Kidney epithelial cell (primary cell): ENCODE results near the gene EML1. TPM values are rescaled to one million over a fixed set of nuclear protein-coding genes. Genes with fewer than 3 reads are reported as not detected.

Source experiments
- DNase-seq: peaks from one replicate; pipeline ENCODE4 v3.0.0-alpha.2; 2010; ENCODE audit warnings: low read depth
- H3K27me3 ChIP-seq: 2 replicates; pipeline ENCODE4 v1.6.0; 2011; ENCODE audit warnings: low read length; ENCODE audit not compliant: control insufficient read depth, insufficient read depth
- H3K36me3 ChIP-seq: 2 replicates; pipeline ENCODE4 v1.5.1; 2011; ENCODE audit warnings: low read length; ENCODE audit not compliant: control insufficient read depth, insufficient read depth
- H3K4me3 ChIP-seq: 2 replicates; pipeline ENCODE4 v1.5.1; 2011; ENCODE audit warnings: low read depth, mild to moderate bottlenecking, control low read depth, low read length
- total RNA-seq: library from RNA; depleted of rRNA; stranded (reverse); fragments of >200 nt; gene quantifications from 2 replicates; pipeline ENCODE4 v1.2.3, GENCODE V29; 2015
- TF ChIP-seq, protein P1 (sequence below): IDR thresholded peaks from 2 replicates; pipeline ENCODE4 v1.5.1; 2011; ENCODE audit warnings: mild to moderate bottlenecking, moderate library complexity, low read length, control low read depth, inconsistent platforms; ENCODE audit not compliant: insufficient read depth, poor library complexity, severe bottlenecking

Gene EML1
- total RNA-seq, 1 donor from 2014 or later: 11.6 TPM

DNA sequence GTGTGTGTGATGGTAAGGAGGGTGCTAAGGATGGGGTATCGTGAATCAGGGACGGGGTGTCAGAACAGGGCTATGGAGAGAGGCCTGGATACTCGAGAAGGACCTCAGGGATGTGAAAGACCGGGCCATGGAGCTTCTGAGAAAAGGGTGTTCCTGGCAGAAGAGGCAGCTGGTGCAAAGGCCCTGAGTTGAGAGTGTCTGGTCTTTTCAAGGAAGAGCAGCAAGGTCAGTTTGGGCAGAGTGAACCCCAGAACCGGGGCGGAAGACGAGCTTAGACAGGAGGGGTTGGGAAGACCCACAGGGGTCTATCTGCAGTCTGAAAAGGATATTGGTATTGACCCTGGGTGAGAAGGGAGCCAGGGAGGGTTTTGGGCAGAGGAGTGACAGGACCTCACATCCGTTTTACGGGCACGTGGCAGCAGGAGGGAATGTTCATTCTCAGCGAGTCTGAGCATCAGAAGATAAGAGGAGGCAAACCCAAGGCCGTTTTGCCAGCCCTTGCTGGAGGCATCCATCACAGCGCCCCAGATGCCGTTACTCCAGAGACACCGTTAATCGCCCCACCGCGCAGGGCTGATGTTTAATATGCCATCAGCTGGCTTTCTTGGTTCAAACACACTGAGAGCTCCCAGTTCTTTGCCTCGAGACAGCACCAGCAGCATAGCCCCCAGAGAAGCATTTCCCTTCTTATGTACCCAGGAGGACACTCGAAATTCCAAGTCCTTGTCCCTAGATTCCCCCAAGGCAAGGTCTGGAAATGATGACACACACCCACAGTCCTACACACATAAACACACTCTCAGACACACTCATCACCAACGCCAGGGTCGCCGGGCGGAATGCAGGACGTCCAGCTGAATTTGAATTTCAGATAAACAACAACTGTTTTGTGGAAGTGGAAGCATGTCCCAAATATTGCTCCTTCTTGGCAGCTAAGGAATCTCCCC is 41.4 kb upstream of the EML1 start:
- DNase-seq: no peak
- H3K4me3 ChIP-seq: no peak overlapping the region
- no peaks in the 10 kb centered on the region for H3K36me3 ChIP-seq
- TF ChIP-seq, protein P1, sequence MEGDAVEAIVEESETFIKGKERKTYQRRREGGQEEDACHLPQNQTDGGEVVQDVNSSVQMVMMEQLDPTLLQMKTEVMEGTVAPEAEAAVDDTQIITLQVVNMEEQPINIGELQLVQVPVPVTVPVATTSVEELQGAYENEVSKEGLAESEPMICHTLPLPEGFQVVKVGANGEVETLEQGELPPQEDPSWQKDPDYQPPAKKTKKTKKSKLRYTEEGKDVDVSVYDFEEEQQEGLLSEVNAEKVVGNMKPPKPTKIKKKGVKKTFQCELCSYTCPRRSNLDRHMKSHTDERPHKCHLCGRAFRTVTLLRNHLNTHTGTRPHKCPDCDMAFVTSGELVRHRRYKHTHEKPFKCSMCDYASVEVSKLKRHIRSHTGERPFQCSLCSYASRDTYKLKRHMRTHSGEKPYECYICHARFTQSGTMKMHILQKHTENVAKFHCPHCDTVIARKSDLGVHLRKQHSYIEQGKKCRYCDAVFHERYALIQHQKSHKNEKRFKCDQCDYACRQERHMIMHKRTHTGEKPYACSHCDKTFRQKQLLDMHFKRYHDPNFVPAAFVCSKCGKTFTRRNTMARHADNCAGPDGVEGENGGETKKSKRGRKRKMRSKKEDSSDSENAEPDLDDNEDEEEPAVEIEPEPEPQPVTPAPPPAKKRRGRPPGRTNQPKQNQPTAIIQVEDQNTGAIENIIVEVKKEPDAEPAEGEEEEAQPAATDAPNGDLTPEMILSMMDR: no peak
- no peaks in the 10 kb centered on the region for H3K27me3 ChIP-seq

DNA sequence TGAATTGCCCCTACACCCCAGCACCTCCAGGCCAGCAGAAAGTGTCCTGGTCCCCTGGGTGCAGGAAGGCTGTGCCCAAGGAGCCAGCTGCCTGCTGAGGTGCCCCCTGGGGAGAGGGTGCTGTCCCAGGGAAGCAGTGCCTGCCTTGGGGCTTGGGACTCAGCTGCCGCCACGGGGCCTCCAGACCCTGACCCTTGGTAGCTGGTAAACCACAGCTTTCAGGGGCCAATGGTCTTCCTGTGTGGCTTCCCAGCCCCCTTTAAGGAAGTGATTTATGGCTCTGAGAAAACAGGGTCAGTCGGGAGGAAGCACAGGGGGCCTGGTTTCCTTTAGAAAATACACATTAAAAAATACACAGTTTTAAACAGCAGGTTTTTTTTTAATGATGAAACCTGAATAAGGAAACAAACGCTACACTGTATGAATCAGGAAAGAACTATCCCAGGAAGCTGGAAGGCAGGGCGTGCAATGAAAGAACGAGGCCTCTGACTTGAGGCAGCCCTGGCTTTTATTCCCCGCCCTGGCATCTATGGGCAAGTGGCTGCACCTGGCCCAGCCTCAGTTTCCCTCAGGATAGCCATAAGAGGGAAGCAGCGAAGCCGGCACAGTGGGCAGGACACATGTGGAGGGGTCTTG is 40.6 kb upstream of the EML1 start:
- Histone ChIP-seq H3K36me3 (no peaks in the 10 kb centered on the region), H3K27me3 (no peaks in the 10 kb centered on the region), H3K4me3 (no peak overlapping the region)
- TF ChIP-seq, protein P1: no peak
- peak; percentile 55 for DNase-seq

DNA sequence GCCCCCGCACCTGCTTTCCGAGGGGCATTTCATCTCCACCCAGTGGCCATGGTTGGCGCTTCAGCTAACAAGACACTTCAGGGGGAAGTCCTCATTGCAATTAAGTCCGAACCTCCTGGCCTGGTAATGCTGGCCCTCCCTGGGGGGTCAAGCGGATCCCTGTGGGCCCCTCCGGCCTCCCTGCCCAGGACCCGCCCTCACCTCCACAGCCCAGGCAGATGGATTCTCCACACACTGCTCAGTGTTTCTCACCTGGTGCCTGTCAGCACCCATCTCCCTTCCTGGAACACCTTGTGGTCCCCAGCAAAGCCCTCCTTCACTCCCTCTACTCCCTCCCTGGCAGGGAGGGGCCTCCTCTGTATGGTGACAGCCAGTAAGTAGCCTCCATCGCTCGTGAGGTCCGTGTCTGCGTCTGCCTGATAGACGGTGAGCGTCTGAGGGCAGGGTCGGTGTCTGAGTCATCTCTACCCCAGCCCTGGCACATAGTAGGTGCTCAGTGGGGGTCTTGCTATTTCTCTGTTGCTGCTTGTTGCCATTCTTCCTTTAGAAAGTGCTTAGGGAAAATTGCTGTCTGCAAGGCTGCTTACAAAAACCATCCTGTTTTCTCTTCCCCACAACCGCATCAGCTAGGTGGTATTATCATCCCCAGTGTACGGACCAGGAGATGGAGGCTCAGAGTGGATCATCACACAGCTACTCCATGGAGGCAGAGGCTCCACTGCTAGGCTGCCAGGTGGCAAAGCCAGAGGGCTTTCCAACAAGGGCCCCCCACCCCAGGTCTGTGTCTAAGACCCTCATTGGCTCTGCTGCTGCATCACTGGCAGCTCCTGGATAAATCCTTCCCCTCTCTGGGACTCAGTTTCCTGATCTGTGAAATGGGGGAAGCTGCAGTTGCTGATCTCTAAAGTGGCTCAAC is 39.7 kb upstream of the EML1 start:
- no peak for DNase-seq
- H3K27me3 ChIP-seq: no peaks in the 10 kb centered on the region
- H3K4me3 ChIP-seq: no peak overlapping the region
- TF ChIP-seq, protein P1: no peak
- H3K36me3 ChIP-seq: no peaks in the 10 kb centered on the region

DNA sequence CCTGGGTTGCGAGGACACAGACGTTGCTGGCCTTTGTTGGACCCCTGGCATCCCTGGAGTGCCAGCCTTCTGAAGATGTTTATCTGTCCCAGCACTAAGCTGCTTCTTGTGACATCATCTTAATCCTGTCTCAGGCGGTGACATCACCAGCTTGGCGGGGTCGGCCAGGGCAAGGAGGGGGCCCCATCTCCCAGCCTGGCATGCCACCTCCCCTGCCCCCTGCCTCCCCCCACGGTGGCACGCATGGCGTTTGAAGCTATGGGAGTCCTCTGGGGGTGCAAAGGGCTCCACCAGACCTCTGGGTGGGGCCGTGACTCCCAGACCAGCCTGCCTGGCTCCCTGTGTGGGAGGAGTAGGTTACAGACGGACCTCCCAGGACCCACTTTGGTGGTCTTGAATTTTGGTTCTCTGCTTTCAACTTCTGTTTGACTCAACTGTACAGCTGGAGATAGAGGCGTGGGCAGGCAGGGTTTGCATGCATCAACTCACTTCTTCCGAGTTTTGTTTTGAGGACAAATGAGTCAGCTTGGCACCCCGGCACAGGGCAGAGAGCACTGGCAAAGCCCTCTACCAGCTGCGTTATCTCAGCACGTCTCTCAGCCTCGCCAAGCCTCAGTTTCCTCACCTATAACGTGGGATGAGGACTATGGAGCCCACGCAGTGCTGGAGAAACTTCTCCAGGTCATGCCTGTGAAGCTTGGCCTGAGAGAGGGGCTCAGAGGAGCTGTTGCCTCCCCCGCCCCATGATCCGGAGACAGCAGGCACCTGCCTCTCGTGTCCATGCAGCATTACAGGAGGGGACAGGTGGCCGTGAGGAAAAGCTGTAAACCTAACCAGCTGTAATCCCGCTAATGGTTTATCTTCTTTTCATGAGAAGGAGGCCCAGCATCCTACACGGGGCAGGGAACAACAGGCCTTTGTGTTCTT is 38.8 kb upstream of the EML1 start:
- H3K4me3 ChIP-seq: no peak overlapping the region
- no peak for DNase-seq
- TF ChIP-seq, protein P1: no peak
- H3K36me3 ChIP-seq: no peaks in the 10 kb centered on the region
- no peaks in the 10 kb centered on the region for H3K27me3 ChIP-seq

DNA sequence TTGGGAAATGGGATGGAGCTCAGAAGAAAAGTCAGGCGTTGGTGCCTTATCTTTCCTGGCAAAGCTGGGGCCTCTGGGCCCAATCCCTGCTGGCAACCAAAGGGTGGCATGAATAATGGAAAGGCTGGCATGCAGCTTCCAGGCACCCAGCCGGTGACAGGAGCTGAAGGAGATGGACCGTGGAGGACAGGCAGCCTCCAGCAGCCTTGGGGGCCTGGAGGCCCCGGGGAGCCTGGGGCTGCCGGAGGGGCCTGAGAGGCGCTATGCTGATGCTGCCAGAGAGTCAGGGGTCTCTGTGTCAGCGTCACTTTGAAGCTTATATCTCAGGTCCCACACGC is 38.2 kb upstream of the EML1 start:
- no peaks in the 10 kb centered on the region for H3K27me3 ChIP-seq
- no peak overlapping the region for H3K4me3 ChIP-seq
- DNase-seq: no peak
- H3K36me3 ChIP-seq: no peaks in the 10 kb centered on the region
- TF ChIP-seq, protein P1: no peak
